Medulla oblongata (tissue), 1 donor: Measurements from ENCODE around the gene KIT.

Experiments used
- DNase-seq: peaks from one replicate; pipeline ENCODE4 v3.0.0-alpha.2; 2015; ENCODE audit errors: extremely low spot score

The KIT gene

DNA sequence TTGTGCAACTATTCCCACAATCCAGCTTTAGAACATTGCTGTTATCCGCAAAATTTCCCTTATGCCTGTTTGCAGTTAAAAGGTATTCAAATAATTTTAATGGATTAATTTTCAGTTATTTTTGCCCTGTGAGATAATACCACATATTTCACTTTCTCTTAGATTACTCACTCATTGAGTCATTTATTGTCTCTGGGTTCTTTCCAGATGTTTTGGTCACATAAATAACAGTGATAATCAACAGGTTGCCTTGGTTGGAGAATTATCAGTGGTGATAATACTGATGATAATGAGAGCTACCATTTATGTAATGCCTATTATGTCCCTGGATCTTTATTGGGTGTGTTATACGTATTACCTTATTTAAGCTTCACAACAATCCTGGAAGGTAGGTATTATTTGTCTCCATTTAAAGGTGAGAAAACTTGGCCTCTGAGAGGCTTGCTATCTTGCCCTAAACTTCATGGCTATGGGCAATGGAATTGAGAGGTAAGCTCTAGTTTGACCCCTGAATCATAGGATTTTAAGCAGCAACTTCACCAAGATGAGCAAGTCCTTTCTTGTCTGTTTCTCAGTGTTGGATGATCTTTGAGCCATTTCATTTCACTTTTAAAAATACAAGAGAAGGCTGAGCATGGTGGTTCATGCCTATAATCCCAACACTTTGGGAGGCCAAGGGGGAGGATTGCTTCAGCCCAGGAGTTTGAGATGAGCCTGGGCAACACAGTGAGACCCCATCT, 87.4 kb downstream of the KIT start:
- no peak for DNase-seq

DNA sequence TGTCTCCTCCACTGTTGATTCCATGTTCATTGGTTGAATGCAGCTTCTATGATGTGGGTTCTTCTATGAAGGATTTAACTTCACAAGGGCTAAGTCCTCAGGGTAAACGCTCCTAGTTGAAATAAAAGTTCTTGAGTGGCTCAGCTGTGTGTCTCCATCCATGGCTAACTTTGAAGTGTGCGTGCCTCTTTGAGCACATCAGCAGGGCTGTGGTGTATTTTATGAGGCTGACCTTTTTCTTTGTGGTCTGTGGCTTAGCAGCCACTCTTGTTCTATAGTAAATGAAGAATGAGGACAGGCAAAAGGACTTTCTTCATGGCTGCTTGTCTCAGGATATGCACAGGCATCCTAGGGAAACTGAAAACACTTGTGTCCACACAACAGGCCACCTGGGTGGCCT, 88.5 kb downstream of the KIT start:
- DNase-seq: no peak

DNA sequence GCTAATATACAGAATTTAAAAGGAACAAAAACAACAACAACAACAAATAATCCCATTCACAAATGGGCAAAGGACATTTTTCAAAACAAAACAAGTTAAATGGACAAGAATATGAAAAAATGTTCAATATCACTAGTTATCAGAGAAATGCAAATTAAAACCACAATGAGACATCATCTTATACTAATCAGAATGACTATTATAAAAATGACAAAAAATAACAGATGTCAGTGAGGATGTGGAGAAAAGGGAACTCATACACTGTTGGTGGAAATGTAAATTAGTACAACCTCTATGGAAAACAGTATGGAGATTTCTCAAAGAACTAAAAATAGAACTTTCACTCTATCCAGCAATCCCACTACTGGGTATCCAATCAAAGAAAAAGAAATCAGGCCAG, 92.6 kb downstream of the KIT start:
- DNase-seq: no peak

DNA sequence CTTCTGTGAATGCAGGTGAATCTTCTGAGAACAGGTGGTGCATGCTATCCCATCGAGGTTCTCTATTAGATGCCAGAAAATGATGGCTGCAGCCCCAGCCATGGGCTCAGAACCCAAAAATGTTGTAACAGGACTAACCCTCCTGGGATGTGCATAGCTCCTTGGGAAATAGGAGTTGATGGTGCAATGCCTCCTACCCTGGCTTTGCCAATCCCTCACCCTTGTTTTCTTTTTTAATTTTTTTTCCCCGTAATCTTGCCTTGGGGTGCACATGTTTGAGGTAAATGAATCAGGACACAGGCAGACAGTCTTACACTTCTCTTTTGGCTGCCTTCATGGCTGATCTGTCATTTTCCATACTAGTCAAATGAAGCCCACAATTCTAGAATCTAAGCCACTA, 96.6 kb downstream of the KIT start:
- no peak for DNase-seq

DNA sequence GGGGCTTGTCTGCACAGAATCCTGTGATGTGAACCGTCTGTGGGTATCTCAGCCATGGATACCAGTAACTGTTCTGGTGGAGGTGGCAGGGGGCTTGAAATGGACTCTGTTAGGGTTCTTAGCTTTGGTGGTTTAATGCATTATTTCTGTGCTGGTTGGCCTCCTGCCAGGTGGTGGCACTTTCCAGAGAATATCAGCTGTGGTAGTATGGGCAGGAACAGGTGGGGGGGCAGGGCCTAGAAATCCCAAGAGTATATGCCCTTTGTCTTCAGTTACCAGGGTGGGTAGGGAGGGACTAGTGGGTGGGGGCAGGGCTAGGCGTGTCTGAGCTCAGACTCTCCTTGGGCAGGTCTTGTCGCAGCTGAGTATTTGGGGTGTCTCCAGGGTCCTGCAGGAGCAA, 106.7 kb downstream of the KIT start:
- no peak for DNase-seq

DNA sequence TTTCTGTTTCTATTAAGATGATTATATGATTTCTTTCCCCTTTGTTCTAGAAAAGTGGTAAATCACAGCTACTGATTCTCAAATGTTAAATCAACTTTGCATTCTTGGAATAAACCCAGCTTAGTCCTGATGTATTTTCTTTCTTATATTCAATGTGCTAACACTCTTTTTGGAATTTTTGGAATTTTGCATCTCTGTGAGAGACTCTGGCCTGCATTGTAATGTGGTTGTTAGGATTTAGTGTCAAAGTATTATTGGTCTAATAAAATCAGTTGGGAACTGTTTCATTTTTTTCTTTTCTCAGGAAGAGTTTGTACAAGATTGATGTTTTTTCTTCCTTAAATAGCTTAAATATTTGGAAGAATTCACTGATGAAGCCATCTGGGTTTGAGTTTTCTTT, 109.6 kb downstream of the KIT start:
- DNase-seq: no peak

DNA sequence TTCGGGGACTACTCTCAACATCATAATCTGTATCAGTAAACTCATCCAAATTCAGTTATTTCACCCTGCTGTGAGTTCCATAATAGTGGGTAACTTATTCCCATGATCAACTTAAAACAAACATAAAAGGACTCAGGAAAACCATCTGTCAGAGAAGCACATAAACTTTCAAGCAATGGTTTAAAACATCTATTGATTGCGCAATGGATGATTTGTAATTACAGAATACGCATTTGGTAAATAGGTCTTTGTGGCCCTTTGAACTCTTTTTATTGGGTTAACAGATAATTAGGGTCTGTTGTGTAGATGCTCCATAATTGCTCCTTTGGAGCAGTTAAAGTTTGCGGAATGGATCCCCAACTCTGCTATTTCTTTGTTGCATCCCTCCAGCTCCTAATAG, 115.3 kb downstream of the KIT start:
- DNase-seq: no peak

DNA sequence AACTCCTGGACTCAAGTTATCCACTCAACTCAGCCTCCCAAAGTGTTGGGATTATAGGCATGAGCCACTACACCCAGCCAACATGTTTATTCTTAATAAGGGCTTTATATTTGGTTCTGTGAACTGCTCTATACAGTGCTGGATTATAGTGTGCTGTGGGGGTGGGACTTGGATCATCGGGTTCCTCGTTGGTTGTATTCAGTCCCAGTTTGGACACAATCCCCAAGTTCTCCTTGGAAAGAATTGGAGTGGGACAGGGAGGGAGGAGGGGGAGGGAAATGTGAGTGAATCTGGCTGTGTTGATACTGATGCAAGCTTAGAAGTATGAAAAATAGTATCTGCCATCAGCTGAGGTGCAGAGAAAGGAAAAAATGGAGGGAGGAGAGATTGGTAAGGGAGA, 121.3 kb downstream of the KIT start:
- no peak for DNase-seq

DNA sequence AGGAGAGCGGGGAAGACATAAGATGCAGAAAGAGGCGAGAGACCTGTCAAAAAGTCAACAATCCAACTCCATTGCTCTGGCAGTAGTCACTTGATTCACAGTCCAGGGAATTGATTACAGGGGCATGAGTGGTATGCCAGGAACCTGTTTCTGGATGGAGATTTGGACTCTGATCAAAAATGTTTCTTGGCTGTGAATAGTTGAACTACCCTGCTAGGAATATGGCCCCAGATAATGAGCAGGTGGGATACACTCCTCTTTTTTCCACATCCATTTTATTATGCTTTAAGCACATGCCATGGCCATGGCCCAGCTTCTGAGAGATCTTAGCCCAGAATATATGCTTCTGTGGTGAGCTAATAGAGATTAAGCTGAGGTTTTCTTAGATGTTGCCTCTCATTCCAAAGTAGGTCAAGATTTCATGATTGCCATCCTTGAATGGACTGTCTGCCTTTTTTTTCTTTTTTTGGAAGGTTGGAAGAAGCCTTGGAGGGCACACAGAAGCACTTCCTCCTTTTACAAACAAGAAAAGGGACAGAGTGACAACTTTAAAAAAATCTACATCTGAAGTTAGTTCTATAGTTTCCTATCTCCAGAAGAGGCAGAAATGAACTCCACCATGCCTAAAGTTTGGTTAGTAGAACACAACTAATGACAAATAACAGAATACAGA, 121.9 kb downstream of the KIT start:
- DNase-seq: no peak

DNA sequence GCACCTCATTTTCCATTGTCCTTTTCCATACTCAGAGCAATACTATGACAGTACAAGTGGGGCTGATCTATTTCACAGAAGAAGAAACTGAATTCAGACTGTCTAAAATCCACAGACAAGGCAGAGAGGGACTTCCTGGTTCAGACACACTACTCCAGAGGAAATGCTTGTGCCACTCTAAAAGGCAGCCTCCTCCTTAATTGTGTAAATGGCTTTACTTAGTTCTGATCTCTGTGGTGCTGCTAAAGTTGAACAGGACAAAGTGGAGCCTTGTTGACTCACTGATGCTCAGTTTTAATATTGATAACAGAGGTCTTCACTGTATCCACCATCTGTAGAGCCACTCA, 122.4 kb downstream of the KIT start:
- peak; percentile 21 for DNase-seq

DNA sequence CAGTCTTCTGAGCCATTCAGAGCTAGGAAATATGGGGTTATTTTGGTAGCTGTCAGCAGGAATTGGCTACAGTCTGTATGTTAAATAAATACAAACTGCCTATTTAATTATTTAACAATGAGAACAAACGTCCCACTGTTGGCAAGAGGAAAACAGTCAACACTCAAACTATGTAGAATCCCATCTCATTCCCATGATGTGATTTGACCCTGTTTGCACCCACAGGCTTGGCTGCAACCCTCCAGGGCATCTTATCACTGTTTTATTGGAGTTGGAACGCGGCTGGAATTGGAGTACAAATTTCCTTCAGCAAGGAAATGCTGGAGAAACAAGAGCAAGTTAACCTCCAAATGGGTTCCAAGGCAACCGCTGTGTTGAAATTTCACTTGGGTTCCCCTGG, 124.0 kb downstream of the KIT start:
- DNase-seq: peak; percentile 43

DNA sequence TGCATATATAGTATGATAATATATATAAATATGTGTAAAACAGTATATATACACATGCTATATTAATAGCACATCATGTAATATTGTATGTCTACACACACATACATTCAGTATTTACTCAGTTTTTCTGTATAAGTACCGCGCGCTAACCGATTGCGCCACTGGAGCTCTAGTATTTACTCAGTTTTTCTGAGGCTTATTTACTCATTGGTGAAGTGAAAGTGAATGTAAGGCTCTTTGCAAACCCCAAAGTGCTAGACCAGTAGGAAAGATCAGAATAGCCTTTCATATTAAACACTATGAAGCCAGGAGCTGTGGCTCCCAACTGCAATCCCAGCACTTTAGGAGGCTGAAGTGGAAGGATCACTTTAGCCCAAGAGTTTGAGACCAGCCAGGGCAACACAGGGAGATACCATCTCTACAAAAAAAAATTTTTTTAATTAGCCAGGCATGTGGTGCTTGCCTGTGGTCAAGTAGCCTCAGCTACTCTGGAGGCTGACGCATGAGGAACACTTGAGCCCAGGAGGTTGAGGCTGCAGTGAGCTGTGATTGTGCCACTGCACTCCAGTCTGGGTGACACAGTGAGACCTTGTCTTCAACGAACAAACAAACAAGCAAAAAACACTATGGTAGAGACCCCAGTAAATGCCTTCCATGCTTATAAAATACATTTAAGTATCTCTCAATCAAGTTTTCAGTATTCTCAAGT, 125.8 kb downstream of the KIT start:
- DNase-seq: no peak

DNA sequence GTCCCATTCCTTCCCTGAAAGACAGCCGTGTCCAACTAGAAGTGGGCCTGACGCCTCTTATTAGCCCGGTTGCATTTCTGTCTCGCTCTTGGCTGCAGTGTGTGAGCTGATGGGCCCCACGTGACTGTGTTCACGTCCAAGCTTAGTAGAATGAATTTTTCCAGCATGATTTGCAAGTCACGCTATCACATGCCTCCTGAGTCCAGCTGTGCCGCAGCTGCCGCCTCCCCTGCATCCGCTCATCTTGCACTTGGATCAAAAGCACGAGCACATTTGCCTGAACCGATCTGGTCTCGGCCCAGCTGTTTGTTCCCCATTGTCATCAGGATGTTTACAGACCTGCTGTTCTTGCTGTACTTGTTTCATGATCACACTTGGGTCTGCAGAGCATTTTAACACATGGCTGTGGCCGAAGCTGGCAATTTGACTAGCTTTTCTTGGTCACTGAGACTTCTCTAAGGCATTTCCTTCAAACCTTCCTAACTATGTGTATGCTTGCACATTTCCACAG, 126.5 kb downstream of the KIT start:
- DNase-seq: peak; percentile 88
